OCI-LY3 (cell line): ENCODE measurements around the gene ACTA2.

Source experiments
- CTCF ChIP-seq: fragments of 200-600, 300-600 bp; sonication (generic); IDR thresholded peaks from 2 replicates; pipeline ENCODE4 v1.5.1; 2014; ENCODE audit warnings: antibody characterized with exemption, low read length, low read depth
- EZH2phosphoT487 ChIP-seq: fragments of 200-600 bp; shearing (Covaris generic); IDR thresholded peaks from 2 replicates; pipeline ENCODE4 v1.6.1; 2018; ENCODE audit warnings: antibody characterized with exemption, mixed run types, low read depth

- TF ChIP-seq CTCF (no peak), EZH2phosphoT487 (no peak)
Observed at GRCh38 chr10:88933564-88933963, 19.0 kb downstream of the ACTA2 start.
